Kasumi-1 (cell line): ENCODE results near the gene EP400.
A peak's percentile ranks its signal among the peaks of the same experiment; 100 is the strongest.
"Not testable (repeated sequence)": the region's sequence is repeated elsewhere in the genome, so short reads cannot be mapped to it uniquely, and the experiment has no call there.

ENCODE experiments used
- DNase-seq, 2 experiments: peaks; one replicate each; lab custom pipeline; 2025; lab: John Stamatoyannopoulos, UW

The EP400 gene

DNA sequence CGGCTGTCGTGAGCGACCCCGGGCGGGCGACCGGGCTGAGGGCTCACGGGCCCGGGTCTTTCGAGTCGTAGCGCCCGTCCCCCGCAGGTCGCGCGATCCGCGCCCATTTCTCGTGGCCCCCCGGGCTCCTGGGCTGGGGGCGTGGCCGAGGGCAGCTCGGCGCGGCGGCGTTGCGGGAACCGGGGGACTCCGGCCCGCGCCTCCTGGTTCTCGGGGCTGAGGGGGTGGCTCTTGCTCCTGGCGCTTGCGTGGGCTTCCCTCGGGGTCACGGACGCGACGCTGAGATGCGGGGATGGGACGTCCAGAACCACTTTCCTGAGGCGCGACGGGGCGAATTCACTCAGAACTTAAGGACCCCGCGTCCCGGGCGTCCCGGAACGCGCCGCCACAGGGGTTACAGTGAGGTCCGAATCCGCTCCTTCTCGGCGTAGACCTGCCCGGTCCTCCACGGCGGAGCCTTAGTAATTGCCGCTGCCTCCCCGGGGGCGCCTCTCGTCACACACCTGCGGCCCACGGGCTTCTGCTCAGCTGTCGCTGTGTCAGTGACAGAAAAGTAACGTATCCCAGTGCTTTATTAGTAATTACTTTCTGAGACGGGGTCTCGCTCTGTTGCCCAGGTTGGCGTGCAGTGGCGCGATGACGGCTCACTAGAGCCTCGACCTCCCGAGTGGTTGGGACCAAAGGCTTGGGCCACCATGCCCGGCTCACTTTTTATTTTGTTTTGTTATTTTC is 606 bp downstream of the EP400 start:
- no peak for DNase-seq

DNA sequence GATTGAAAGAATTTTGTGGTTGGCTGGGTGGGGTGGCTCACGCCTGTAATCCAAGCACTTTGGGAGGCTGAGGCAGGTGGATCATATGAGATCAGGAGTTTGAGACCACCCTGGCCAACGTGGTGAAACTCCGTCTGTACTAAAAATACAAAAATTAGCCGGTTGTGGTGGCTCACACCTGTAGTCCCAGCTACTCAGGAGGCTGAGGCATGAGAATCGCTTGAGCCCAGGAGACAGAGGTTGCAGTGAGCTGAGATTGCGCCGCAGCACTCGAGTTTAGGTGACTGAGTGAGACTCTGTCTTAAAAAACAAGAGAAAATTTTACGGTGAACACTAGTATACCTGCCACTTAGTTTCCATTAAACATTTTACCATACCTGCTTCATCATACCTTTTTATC is 4.1 kb downstream of the EP400 start:
- DNase-seq, result not testable (repeated sequence)

DNA sequence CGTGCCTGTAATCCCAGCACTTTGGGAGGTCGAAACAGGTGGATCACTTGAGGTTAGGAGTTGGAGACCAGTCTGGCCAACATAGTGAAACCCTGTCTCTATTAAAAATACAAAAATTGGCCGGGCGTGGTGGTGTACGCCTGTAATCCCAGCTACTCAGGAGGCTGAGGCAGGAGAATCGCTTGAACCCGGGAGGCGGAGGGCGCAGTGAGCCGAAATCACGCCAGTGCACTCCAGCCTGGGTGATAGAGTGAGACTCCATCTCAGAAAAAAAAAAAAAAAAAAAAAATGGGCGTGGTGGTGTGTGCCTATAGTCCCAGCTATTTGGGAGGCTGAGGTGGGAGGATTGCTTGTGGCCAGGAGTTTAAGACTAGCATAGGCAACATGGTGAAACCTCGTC is 4.7 kb downstream of the EP400 start:
- DNase-seq, result not testable (repeated sequence)

DNA sequence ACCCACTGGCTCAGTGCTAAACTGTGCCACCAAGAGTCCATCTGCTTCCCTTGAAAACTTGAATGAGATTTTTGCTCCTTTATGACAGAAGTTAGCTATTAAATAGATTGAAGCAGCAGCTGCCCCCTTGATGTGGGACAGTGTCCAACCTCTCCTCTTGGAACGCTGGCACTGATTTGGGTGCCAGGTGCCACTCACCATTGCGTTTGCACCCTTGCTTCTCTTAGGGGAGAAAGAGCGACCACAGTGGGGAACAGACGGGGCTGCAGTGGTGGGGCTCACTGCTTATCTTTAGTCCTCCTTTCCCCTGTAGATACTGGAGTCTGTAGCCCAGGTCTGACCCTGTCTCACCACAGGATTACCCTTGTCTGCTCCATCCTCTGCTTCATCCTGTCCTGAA is 9.4 kb downstream of the EP400 start:
- DNase-seq, result no peak

DNA sequence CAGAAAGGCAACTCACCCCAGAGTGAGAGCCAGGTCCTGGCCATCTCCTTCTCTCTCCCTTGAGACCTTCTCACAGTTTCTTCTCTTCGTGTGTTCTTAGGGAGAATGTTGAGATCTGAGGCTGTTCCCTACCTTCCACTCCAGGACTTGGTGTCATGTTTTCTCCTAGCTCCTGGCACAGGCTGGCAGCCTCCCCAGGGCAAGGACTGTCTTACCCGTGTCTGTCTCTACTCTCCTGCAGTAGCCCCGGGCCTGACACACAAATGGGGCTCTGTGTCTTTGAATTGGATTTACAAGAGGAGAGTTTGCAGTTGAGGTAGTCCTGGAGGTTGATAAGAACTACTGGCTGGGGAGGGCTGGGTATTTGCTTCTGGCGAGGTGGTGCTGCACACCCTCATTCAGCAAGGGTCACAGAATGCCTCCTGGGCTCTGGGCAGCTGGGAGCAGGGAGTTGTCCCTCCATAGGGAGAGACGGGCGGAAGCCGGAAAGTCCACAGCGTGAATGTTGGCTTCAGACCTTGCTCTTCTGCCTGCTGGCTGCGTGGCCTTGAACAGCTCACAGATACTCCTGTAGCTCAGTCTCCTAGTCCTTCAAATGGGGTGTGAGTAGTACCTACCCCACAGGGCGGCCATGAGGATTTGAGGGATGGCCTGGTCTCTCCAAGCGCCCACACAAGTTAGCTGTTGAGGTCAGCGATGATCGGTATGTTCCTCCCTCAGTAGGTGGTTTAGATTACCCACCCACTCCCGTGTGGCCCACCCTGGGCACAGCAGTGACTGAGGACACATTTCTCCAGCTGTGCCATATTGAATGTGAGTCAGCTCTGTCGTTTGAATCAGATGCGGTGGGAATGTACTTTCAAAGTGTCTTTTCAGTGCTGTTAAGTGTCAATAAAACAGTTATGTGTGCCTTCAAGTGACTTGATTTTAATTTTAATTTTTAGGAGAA is 10.2 kb downstream of the EP400 start:
- no peak for DNase-seq

DNA sequence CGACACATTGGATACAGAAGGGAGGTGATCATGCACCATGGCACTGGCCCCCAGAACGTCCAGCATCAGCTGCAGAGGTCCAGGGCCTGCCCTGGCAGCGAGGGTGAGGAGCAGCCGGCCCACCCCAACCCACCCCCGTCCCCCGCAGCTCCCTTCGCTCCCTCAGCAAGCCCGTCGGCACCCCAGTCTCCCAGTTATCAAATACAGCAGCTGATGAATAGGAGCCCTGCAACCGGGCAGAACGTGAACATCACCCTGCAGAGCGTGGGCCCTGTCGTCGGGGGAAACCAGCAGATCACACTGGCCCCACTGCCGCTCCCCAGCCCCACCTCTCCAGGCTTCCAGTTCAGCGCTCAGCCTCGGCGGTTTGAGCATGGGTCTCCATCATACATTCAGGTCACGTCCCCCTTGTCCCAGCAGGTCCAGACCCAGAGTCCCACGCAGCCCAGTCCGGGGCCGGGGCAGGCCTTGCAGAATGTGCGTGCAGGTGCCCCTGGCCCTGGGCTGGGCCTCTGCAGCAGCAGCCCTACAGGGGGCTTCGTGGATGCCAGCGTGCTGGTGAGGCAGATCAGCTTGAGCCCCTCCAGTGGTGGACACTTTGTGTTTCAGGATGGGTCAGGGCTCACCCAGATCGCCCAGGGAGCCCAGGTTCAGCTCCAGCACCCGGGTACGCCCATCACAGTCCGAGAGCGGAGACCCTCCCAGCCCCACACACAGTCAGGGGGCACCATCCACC is 11.0 kb downstream of the EP400 start:
- DNase-seq, result not testable (repeated sequence)

DNA sequence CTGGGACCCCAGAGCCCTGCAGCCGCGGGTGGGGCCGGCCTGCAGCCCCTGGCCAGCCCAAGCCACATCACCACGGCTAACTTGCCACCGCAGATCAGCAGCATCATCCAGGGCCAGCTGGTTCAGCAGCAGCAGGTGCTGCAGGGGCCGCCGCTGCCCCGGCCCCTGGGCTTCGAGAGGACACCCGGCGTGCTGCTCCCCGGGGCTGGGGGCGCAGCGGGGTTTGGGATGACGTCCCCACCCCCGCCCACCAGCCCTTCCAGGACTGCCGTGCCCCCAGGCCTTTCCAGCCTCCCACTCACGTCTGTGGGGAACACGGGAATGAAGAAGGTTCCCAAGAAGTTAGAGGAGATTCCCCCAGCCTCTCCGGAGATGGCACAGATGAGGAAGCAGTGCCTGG is 11.6 kb downstream of the EP400 start:
- not testable (repeated sequence) for DNase-seq

DNA sequence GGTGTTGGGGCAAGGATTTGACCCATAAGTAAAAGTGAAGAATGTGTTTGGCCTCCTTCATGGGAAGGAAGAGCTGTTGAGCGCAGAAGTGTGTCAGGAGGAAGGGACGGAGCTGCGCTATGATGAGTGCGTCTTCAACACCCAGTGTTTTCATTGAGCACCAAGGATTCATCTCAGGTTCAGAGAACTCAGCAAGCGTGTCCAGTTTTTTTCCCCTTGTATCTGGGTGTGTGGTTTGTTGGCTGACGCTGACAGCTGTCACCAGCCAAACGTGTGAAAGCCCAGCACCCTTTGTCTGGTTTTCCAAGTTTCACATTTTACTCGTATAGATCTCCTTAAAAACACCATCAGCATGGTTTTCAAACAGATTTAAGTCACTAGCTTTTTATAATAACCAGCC is 12.3 kb downstream of the EP400 start:
- DNase-seq, result no peak

DNA sequence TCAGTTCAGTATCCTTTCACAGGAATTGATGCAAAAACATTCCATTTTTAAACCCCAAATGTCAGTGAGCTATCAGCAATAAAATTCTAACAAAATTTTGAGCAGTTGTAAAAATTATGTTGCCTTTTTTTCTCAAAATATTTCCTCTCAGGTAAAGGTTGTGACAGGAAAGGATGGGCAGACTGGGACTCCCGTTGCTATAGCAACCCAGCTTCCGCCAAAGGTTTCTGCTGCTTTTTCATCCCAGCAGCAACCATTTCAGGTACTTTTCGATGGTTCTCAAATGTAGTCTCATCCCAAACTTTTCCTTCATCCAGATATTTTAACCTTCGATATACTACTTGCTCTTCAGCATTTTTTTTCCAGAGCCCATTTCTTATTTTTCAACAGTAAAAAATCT is 13.6 kb downstream of the EP400 start:
- no peak for DNase-seq

DNA sequence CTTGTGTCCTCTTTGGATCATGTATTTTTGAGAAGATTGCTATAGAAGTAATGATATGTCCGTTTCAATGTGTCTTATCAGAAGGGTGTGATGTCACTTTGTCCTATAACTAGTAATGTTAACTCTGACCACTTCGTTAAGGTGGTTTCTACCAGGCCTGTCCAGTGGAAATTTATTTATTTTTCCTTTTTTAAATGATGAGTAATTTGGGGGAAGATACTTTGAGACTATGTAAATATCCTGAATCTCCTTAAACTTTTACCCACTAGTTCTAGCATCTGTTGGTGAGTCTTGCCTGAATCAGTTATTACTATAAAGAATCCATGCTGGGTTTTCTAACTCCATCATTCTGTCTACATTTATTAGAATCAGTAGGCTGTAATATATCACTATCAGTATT is 15.3 kb downstream of the EP400 start:
- DNase-seq, result no peak

DNA sequence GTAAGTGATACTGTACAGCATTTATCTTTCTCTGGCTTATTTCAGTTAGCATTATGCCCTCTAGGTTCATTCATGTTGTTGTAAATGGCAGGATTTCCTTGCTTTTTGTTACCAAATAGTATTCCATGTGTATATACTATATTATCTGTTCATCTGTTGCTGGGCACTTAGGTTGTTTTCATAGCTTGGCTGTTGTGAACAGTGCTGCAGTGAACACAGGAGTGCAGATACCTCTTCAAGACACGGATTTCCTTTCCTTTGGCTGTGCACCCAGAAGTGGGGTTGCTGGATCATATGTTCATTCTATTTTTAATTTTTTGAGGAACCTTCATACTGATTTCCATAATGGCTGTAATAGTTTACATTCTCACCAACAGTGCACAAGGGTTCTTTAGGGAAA is 21.5 kb downstream of the EP400 start:
- peak in 1 of 2 experiments; percentile 20 for DNase-seq

DNA sequence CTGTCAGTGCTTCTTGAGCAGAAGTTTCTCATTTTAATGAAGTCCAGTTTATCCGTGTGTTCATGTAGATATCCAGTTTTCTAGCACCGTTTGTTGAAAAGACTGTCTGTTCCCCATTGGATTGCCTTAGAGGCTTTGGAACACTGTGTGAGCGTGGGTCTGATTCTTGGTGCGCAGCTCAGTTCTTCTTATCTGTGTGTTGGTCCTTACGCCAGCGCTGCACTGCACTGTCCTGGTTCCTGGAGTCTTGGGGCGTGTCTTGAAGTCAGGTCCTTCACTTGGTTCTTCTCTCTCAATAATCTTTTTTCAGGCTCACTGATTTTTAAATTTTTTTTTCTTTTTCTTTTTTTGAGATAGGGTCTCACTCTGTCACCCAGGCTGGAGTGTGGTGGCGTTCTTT is 25.5 kb downstream of the EP400 start:
- no peak for DNase-seq

DNA sequence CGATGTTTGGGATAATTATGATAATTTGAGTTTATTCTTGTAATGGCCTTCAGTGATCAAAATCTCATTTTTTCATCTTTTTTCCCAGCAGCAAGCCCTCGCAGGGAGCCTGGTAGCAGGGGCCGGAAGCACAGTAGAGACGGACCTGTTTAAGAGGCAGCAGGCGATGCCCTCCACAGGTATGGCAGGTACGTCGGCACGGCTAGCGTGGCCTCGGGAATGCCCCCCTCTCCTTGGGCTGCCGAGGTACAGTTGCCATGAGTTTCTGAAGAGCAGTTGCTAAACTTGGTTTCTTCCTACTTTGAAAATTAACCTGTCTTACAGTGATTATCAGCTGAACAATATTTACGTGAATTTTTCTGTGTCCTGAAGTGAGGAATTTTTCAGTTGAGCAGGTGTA is 29.9 kb downstream of the EP400 start:
- no peak for DNase-seq

DNA sequence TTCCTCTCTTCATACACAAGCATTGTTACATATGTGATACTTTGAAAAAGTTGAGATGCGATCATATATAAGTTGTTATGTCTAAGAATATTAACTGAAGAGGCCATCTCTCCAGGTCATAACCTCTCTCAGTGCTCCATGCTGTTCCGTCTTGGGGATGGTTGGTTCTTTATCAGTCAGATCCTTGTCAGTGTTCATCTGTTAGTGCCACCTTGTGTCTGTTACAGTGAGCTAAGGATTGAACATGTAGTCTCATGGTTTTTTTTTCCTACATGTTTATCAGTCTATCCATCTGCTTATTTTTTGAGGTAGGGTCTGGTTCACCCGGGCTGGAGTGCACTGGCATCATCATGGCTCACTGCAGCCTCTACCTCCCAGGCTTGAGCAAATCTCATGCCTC is 30.5 kb downstream of the EP400 start:
- peak; percentile 11 to 20 for DNase-seq

DNA sequence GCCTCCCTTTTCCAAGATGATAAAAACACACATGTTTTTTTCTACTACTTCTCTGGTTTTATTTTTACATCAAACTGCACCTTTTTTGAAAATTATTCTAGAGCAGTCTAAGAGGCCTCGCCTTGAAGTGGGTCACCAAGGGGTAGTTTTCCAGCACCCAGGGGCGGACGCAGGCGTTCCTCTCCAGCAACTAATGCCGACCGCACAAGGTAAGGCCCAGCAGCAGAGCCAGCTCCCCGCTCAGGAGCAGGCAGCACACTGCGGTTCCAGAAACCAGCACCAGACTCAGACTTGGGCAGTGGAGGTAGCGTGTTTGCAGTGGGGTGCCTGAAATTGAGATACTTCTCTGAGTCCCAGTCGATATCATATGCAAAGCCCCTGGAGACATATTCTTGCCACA is 31.6 kb downstream of the EP400 start:
- no peak for DNase-seq

DNA sequence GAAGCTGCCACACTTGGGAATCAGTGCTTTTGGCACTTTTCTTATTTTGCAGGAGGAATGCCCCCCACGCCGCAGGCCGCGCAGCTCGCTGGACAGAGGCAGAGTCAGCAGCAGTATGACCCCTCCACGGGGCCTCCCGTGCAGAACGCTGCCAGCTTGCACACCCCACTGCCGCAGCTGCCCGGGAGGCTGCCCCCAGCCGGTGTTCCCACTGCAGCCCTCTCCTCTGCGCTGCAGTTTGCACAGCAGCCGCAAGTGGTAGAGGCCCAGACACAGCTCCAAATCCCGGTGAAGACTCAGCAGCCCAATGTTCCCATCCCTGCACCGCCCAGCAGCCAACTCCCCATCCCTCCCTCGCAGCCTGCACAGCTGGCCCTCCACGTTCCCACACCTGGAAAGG is 32.3 kb downstream of the EP400 start:
- DNase-seq, result no peak

DNA sequence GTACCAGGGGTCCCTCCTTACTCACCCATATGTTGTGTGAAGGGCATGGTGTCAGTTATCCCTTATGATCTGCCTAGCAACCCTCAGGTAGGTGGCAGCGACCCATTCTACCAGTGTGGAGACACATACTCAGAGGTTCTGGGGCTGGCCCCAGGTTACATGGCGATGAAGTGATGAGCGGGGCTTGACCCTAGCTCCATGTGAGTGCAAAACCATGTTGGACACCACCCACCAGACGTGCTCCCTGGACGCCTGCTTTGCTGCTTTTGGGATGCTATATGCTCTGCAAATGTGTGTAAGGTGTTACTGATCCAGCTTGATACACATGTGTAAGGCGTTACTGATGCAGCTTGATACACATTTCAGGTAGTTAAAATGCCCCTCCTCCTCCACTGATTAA is 33.3 kb downstream of the EP400 start:
- DNase-seq, result no peak

DNA sequence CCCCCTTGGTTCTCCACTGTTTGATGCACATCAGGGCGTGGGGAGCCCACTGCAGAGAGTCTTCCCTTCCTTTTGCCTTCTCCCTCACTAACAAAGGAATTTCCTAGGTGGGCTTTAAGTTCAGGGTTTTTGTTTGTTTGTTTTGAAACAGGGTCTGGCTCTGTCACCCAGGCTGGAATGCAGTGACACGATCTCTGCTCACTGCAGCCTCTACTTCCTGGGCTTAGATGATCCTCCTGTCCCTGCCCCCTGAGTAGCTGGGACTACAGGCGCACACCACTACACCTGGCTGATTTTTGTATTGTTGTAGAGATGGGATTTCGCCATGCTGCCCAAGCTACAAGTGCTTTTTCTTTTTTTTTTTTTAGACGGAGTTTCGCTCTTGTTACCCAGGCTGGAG is 33.8 kb downstream of the EP400 start:
- DNase-seq, result no peak

DNA sequence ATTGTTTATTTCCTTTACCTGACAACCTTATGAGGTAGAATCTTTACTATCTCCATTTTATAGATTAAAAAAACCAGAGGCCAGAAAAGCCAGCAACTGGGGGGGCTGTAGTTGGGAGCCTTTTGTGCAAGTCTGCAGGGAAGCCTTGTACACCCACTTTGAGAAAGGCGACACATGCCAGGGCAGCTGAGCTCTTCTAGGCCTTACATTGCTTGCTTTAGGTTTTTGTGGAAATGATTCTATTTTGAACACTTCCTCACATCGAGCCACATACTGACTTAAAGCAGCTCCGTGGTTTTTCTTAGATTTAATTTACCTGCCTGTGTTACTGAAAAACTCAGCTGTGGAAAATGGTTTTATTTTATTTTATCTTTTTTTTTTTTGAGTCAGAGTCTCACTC is 34.6 kb downstream of the EP400 start:
- DNase-seq, result peak in 1 of 2 experiments; percentile 6

DNA sequence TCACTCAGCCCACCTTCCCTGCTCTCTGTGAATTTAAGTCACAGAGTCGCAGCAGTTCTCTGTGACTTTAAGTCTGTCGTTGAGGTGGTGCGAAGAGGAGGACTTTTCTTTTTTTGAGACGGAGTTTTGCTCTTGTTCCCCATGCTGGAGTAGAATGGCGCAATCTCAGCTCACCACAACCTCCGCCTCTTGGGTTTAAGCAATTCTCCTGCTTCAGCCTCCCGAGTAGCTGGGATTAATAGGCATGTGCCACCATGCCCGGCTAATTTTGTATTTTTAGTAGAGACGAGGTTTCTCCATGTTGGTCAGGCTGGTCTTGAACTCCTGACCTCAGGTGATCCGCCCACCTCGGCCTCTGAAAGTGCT is 35.8 kb downstream of the EP400 start:
- not testable (repeated sequence) for DNase-seq

DNA sequence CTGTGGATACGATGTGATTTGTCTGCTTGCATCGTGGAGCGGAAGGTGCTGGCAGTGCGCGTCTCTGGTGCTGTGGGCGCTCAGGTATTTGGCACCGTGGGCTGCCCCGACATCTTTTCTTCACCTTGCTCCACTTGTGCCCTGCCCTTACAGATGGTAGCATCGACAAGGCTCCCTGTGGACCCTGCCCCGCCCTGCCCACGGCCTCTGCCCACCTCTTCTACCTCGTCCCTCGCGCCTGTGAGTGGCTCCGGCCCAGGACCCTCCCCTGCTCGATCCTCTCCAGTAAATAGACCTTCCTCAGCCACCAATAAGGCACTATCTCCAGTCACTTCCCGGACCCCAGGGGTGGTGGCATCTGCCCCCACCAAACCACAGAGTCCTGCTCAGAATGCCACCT is 36.6 kb downstream of the EP400 start:
- no peak for DNase-seq

DNA sequence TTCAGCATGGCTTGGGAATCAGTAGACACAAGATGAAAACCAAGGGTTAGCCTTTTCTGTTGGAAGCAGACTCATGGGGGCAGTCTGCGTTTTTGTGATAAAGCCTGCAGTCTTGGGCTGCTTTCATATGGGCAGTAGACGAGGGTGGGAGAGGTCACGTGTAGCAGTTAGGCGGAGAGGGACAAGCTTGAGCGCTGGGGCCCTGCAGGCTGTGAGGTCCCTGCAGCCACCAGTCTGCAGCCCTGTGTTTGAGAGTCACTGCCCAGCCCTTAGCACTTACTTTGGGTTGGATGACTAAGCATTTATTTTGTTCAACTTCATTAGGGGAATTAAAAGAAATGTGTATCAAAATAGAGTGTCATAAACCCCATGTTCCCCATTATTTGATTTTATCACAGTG is 37.2 kb downstream of the EP400 start:
- no peak for DNase-seq

DNA sequence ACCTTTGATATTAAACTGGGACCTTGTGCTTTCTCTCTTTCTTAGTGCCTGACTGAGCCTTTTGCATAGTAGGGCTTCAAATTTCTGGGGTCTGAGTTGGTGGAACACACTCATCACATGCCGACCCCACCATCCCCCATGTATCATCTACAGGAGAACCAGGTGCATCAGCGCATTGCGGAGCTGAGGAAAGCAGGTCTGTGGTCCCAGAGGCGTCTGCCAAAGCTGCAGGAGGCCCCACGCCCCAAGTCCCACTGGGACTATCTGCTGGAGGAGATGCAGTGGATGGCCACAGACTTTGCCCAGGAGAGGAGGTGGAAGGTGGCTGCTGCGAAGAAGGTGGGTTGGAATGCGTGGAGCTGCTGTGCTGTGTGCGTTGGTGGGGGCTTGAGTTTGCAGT is 37.8 kb downstream of the EP400 start:
- no peak for DNase-seq
